Kidney (tissue), 14 donors: ENCODE data around the gene MRPS10. TPM values are rescaled to one million over a fixed set of nuclear protein-coding genes. Genes with fewer than 3 reads are reported as not detected.

Experiments used
- DNase-seq, 5 donors: peaks; one replicate each; pipeline ENCODE4 v3.0.0-alpha.2; 2013 to 2020
- FAIRE-seq: peaks from 2 replicates; lab custom pipeline; 2012; peaks lifted over from hg19 to GRCh38; lab: Jason Lieb, UNC
- H3K27ac ChIP-seq, 2 donors: one replicate each; pipeline ENCODE4 v1.7.0; 2013; ENCODE audit warnings: low read depth in 2 of 2, low read length in 2 of 2, inconsistent platforms in 1 of 2
- H3K27me3 ChIP-seq: one replicate; pipeline ENCODE4 v1.7.1; 2013; ENCODE audit warnings: low read length, inconsistent platforms; ENCODE audit not compliant: control insufficient read depth, insufficient read depth
- H3K36me3 ChIP-seq, 3 donors: one replicate each; pipeline versions ENCODE4 v1.7.0 to v1.7.1; 2013; ENCODE audit warnings: low read length in 3 of 3, control low read depth in 1 of 3, inconsistent platforms in 1 of 3; ENCODE audit not compliant: insufficient read depth in 3 of 3, control insufficient read depth in 2 of 3
- H3K4me1 ChIP-seq, 3 donors: one replicate each; pipeline versions ENCODE4 v1.7.0 to v1.7.1; 2013; ENCODE audit warnings: low read length in 3 of 3, inconsistent platforms in 1 of 3, low read depth in 1 of 3; ENCODE audit not compliant: control insufficient read depth in 2 of 3, insufficient read depth in 2 of 3
- H3K4me3 ChIP-seq, 3 donors: one replicate each; pipeline versions ENCODE4 v1.7.0 to v1.8.1; 2013; ENCODE audit warnings: low read length in 3 of 3, control low read depth in 1 of 3, inconsistent platforms in 1 of 3
- H3K9ac ChIP-seq, 3 donors: one replicate each; pipeline versions ENCODE4 v1.7.0 to v1.7.1; 2013; ENCODE audit warnings: low read length in 3 of 3, control low read depth in 1 of 3, inconsistent platforms in 1 of 3
- H3K9me3 ChIP-seq, 3 donors: one replicate each; pipeline versions ENCODE4 v1.7.0 to v1.7.1; 2013; ENCODE audit warnings: low read length in 3 of 3, control low read depth in 1 of 3, inconsistent platforms in 1 of 3; ENCODE audit not compliant: control insufficient read depth in 2 of 3, insufficient read depth in 1 of 3
- intact Hi-C: fragments of 100-400 bp; cut with DNase I; formaldehyde crosslinking; loops from one replicate; pipeline ENCODE4 v1.11.1; 2022
- polyA plus RNA-seq: library from polyadenylated mRNA; stranded (reverse); fragments of 350-450 nt; fragmentation: Illumina TruSeq; extraction: RNeasy Lipid Tissue Mini Kit (QIAGEN cat#74804); gene quantifications from one replicate; pipeline ENCODE4 v1.2.3, GENCODE V29; 2014; ENCODE audit warnings: low read depth, low replicate concordance; ENCODE audit not compliant: insufficient read depth
- total RNA-seq: library from RNA; stranded (reverse); fragmentation: NEBNext Ultra II Directional; extraction: Animal tissue kit (Norgen Biotek cat#: 25700); gene quantifications from one replicate; pipeline ENCODE4 v1.2.1, GENCODE V29; 2021
- TF ChIP-seq, protein P1 (sequence below): IDR thresholded peaks from 3 replicates; pipeline ENCODE4 v1.5.1; 2012; ENCODE audit warnings: mild to moderate bottlenecking, moderate library complexity, borderline replicate concordance; ENCODE audit not compliant: insufficient read depth; ENCODE audit errors: extremely low read depth
- donor health status: control.
- donor health status: control.
- donor health status: control.
- donor health status: control.
- donor health status: control.
- donor health status: DM: yes; HTN: yes; CAD: no.
- donor health status: Normal renal cell carcinoma (clear cell type).

The MRPS10 gene
- total and polyA plus RNA-seq, 2 donors from 2014 or later = 28.0 to 39.6 TPM

DNA sequence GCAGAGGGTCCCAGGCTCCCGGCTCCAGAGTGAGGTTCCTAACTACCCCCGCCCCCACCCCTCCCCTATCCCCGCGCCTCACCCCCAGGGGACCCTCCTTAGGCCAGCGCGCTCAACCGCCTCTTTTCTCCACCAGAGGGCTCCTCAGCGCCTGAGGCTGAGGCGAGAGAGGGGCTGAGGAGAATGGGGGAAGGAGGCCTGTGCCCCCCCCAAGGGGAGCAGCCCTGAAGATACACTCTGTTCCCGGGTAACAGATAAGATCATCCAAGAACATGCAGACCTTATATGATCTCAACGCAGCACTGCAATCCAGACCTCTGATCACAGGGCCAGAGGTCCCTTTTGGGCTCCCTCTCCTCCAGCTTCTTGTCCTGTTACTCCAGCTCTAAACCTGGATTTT, 43.3 kb upstream of the MRPS10 start:
- Histone ChIP-seq H3K4me1 (peaks cover 0 to 12% (median 0%) of the 10 kb centered on the region in 3 donors), H3K36me3 (no peaks in the 10 kb centered on the region), H3K27ac (peak overlapping the region; percentile 1 to 18), H3K4me3 (no peak overlapping the region), H3K27me3 (no peaks in the 10 kb centered on the region), H3K9me3 (no peaks in the 10 kb centered on the region), H3K9ac (no peak overlapping the region)
- TF ChIP-seq, protein P1, sequence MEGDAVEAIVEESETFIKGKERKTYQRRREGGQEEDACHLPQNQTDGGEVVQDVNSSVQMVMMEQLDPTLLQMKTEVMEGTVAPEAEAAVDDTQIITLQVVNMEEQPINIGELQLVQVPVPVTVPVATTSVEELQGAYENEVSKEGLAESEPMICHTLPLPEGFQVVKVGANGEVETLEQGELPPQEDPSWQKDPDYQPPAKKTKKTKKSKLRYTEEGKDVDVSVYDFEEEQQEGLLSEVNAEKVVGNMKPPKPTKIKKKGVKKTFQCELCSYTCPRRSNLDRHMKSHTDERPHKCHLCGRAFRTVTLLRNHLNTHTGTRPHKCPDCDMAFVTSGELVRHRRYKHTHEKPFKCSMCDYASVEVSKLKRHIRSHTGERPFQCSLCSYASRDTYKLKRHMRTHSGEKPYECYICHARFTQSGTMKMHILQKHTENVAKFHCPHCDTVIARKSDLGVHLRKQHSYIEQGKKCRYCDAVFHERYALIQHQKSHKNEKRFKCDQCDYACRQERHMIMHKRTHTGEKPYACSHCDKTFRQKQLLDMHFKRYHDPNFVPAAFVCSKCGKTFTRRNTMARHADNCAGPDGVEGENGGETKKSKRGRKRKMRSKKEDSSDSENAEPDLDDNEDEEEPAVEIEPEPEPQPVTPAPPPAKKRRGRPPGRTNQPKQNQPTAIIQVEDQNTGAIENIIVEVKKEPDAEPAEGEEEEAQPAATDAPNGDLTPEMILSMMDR = no peak
- DNase-seq = peak in 2 of 5 donors; percentile 52 to 92
- no peak for FAIRE-seq
- intact Hi-C loops = no loop called here

DNA sequence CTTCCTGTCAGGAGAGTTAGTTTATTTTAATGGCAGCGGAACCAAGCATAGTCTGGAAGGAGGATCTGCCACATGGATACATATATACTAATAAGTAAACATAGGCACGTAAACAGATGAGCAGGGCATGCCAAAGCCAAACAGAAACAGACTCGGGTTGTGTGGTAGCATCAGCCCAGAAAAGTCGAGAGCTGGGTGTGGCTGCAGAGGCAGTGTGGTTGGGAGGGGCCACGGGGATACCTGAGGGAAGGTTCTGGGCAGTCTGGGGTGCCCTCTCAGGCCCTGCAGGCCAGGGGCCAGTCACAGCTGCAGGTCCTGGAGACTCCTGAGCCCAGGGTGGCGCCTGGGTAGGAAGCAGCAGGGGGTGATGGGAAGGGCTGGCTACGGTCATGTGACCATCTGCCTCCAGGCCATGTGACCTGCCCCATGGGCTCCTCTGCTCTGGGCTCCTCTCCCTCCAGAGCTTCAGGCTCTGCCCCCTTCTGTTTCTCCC, 42.8 kb upstream of the MRPS10 start:
- peak in 1 of 5 donors; percentile 87 for DNase-seq
- Histone ChIP-seq H3K9me3 (no peaks in the 10 kb centered on the region), H3K27ac (peak overlapping the region in 1 of 2 donors; percentile 57), H3K4me3 (no peak overlapping the region), H3K36me3 (no peaks in the 10 kb centered on the region), H3K4me1 (peaks cover 0 to 12% (median 0%) of the 10 kb centered on the region in 3 donors), H3K27me3 (no peaks in the 10 kb centered on the region), H3K9ac (no peak overlapping the region)
- intact Hi-C loops = no loop called here
- TF ChIP-seq, protein P1 = no peak
- no peak for FAIRE-seq

DNA sequence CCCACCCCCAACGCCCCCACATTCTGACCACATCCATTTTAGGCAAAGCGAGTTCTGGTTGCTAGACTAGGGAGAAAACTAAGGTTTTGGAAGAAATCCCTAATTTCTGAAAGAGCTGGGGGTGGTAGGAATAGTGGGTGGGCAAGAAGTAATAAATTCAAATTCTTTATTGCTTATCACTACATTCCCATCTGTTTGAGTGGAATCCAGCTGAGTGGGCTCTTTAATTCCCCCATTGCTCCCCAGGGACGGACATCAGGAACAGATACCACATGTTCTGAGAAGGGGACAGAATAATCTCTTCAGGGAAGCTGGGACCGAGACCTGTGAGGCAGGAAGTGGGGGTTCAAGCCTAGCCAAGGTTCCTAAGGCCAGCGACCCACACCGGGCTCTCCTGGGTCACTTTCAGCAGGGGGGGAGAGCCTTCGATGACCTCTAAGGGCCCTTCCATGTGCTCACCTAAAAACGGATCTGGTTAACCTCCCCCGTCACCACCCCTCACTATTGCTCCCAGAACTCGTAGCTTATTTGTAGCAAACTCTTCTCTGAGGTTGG, 42.3 kb upstream of the MRPS10 start:
- DNase-seq (peak in 4 of 5 donors; percentile 28 to 84 (median 67)), FAIRE-seq (no peak)
- H3K4me3 ChIP-seq = no peak overlapping the region

More for the DNA sequence above, 42.3 kb upstream of the MRPS10 start:
- peak overlapping the region in 1 of 2 donors; percentile 57 for H3K27ac ChIP-seq
- intact Hi-C loops = no loop called here
- no peak overlapping the region for H3K9ac ChIP-seq
- no peaks in the 10 kb centered on the region for H3K27me3 ChIP-seq
- peaks cover 0 to 12% (median 0%) of the 10 kb centered on the region in 3 donors for H3K4me1 ChIP-seq
- TF ChIP-seq, protein P1 = no peak
- no peaks in the 10 kb centered on the region for H3K9me3 ChIP-seq
- H3K36me3 ChIP-seq = no peaks in the 10 kb centered on the region
